ENCODE data around the gene HADHB. TPM values are rescaled to one million over a fixed set of nuclear protein-coding genes. Genes with fewer than 3 reads are reported as not detected.

The HADHB gene
- total RNA-seq, 1 donor from 2014 or later, result 105 TPM

- peaks cover 2% of the 10 kb centered on the region for H3K36me3 ChIP-seq (ENCODE audit: control insufficient read depth, insufficient read depth, low read length)
- H3K4me3 ChIP-seq (ENCODE audit: low read depth, low read length), result no peak overlapping the region
- H3K27me3 ChIP-seq (ENCODE audit: control insufficient read depth, insufficient read depth, low read length), result no peaks in the 10 kb centered on the region
- no peak for TF ChIP-seq CTCF (IDR thresholded peaks at IDR 0.05; ENCODE audit: insufficient read depth, low read length, severe bottlenecking)
- DNase-seq (ENCODE audit: low read depth), result peak; percentile 95
- FAIRE-seq, result peak; percentile 50
Measured at GRCh38 chr2:26292646-26293045, 47.9 kb downstream of the HADHB start.

GRCh38 chr2:26295511-26295910 lies 50.8 kb downstream of the HADHB start:
- DNase-seq (ENCODE audit: low read depth) (no peak), FAIRE-seq (no peak)
- TF ChIP-seq CTCF (IDR thresholded peaks at IDR 0.05; ENCODE audit: insufficient read depth, low read length, severe bottlenecking), result no peak
- Histone ChIP-seq H3K4me3 (ENCODE audit: low read depth, low read length) (no peak overlapping the region), H3K36me3 (ENCODE audit: control insufficient read depth, insufficient read depth, low read length) (no peaks in the 10 kb centered on the region), H3K27me3 (ENCODE audit: control insufficient read depth, insufficient read depth, low read length) (no peaks in the 10 kb centered on the region)

GRCh38 chr2:26297061-26297460 lies 52.3 kb downstream of the HADHB start:
- Histone ChIP-seq H3K4me3 (ENCODE audit: low read depth, low read length) (no peak overlapping the region), H3K27me3 (ENCODE audit: control insufficient read depth, insufficient read depth, low read length) (no peaks in the 10 kb centered on the region), H3K36me3 (ENCODE audit: control insufficient read depth, insufficient read depth, low read length) (no peaks in the 10 kb centered on the region)
- DNase-seq (ENCODE audit: low read depth) (no peak), FAIRE-seq (no peak)
- TF ChIP-seq CTCF (IDR thresholded peaks at IDR 0.05; ENCODE audit: insufficient read depth, low read length, severe bottlenecking), result no peak

- FAIRE-seq, result no peak
- Histone ChIP-seq H3K27me3 (ENCODE audit: control insufficient read depth, insufficient read depth, low read length) (no peaks in the 10 kb centered on the region), H3K4me3 (ENCODE audit: low read depth, low read length) (peak overlapping the region; percentile 11), H3K36me3 (ENCODE audit: control insufficient read depth, insufficient read depth, low read length) (no peaks in the 10 kb centered on the region)
- no peak for TF ChIP-seq CTCF (IDR thresholded peaks at IDR 0.05; ENCODE audit: insufficient read depth, low read length, severe bottlenecking)
- DNase-seq (ENCODE audit: low read depth), result no peak
Measured at GRCh38 chr2:26298286-26298637, 53.5 kb downstream of the HADHB start.

- DNase-seq (ENCODE audit: low read depth), result peak; percentile 64
- Histone ChIP-seq H3K27me3 (ENCODE audit: control insufficient read depth, insufficient read depth, low read length) (no peaks in the 10 kb centered on the region), H3K36me3 (ENCODE audit: control insufficient read depth, insufficient read depth, low read length) (no peaks in the 10 kb centered on the region), H3K4me3 (ENCODE audit: low read depth, low read length) (peak overlapping the region; percentile 36)
- no peak for TF ChIP-seq CTCF (IDR thresholded peaks at IDR 0.05; ENCODE audit: insufficient read depth, low read length, severe bottlenecking)
- FAIRE-seq, result no peak
Measured at GRCh38 chr2:26298638-26299393, 54.1 kb downstream of the HADHB start.
